Panc1 (cell line): ENCODE measurements around the gene CLDN1.

Experiments used
- CTCF ChIP-seq: fragments of 450-650 bp; IDR thresholded peaks from 2 replicates; pipeline ENCODE4 v1.5.1; 2017; ENCODE audit warnings: mild to moderate bottlenecking
- POLR2AphosphoS5 ChIP-seq: IDR thresholded peaks from 2 replicates; pipeline ENCODE4 v1.6.1; 2012; ENCODE audit warnings: mild to moderate bottlenecking, low read depth, low read length, moderate library complexity

- TF ChIP-seq CTCF (no peak), POLR2AphosphoS5 (no peak)
Measured at GRCh38 chr3:190266265-190266912, 55.9 kb downstream of the CLDN1 start.
